GM18867 (cell line): Measurements from ENCODE around the gene HLA-DOB.
"Not testable (repeated sequence)": the region's sequence is repeated elsewhere in the genome, so short reads cannot be mapped to it uniquely, and the experiment has no call there.

Experiments used
- ATAC-seq: cut with Tn5 transposase; IDR thresholded peaks from one replicate; pipeline ENCODE4 v1.9.1; 2021; ENCODE audit warnings: mild to moderate bottlenecking, moderate library complexity; ENCODE audit not compliant: unreplicated experiment

The HLA-DOB gene

DNA sequence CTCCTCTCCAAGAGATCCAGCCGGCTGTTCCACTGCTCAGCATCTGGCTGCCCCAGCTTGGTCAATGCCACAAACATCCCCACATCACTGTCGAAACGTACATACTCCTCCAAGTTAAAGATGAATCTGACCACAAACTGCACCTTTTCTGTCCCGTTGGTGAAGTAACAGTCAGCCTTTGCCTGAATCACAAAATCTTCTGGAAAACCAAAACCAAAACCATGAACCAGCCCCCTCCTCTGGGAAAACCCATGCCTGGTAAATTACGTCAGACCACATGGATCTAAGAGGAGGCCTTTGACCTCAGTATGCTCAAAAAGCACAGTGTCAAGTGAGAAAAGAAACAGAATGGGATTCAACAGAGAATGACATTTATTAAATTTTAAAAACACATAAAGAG is 1.7 kb downstream of the HLA-DOB start:
- ATAC-seq, result no peak

GRCh38 chr6:32814145-32814544 is 2.7 kb downstream of the HLA-DOB start:
- ATAC-seq, result no peak

DNA sequence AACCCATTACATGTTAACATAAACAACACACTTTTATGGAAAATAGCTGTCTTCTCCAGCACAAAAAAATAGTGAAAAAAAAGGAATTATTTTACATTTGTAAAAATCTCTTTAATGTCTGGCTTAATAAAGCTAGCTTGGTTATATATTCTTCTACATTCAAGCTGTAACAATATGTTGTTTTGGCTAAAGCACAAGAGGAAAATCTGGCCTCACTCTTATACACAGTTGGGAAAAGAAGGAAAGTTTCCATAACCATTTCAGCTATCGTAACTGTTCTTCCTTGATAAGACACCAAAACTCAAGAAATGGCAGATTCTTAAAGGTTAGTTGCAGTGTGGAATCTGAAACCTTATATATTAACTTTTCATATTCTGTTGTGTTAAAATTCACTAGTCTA is 7.6 kb downstream of the HLA-DOB start:
- ATAC-seq, result no peak

GRCh38 chr6:32807020-32807580 is 9.7 kb downstream of the HLA-DOB start:
- no peak for ATAC-seq

GRCh38 chr6:32805404-32805803 is 11.4 kb downstream of the HLA-DOB start:
- ATAC-seq, result not testable (repeated sequence)

- no peak for ATAC-seq
These were observed 13.4 kb downstream of the HLA-DOB start for GRCh38 chr6:32803416-32803815.

GRCh38 chr6:32799740-32800139 is 17.1 kb downstream of the HLA-DOB start:
- ATAC-seq, result no peak

DNA sequence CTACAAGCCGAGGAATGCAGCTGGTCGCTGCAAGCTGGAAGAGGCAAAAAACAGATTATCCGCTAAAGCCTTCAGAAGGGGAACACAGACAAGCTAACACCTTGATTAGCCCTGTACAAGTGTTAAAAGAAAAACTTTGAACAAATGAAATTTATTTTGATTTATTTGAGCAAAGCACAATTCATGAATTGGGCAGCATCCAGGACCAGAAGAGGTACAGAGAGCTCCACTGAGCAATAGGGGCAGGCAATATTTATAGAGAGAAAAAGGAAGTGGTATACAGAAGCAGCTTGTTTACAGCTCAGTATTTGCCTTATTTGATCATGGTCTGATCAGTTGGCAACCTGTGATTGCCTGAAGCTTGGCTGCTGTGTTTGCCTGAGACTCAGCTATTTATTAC is 17.6 kb downstream of the HLA-DOB start:
- no peak for ATAC-seq

DNA sequence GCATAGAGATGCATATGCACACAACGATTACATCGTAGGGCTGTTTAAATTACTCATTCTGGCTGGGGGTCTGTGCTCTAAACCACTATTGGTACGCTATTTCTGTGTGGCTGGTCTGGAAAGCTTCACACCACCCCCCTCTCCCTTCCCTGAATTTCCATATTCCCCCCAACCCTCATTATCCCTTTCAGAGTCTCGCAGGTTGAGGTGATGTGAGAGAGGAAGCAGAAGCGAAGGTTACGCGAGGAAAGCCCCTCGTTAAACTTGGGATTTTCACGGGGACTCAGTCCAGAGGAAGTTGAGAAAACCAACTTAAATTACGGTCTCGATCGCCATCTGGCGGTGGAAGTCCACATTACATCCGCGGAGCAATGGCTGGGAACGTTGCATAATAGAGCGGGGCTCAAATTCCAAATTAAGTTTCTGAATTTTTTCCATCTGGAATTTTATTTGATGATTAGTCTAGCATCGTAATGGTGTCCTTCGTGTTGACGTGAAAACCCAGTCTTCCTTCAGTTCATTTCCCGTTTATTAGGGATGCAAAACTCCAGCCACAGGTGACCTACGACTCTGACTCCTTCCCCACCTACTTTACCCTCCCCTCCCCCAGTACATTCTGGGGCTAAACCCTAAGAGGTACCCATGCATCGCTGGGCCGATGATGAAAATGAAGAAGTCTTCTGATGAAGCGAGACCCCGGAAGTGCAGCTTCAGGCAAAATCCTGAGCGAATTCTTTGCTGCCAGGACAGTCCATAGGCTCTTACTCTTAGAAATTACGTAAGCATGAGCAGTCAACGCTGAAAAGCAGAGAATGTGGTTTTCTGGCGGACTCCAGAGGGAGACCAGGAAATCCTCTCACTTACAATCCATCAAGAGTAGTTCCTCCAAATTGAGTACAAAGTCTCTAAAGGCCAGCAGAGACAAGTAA is 19.7 kb downstream of the HLA-DOB start:
- no peak for ATAC-seq

GRCh38 chr6:32794510-32794909 is 22.3 kb downstream of the HLA-DOB start:
- no peak for ATAC-seq

DNA sequence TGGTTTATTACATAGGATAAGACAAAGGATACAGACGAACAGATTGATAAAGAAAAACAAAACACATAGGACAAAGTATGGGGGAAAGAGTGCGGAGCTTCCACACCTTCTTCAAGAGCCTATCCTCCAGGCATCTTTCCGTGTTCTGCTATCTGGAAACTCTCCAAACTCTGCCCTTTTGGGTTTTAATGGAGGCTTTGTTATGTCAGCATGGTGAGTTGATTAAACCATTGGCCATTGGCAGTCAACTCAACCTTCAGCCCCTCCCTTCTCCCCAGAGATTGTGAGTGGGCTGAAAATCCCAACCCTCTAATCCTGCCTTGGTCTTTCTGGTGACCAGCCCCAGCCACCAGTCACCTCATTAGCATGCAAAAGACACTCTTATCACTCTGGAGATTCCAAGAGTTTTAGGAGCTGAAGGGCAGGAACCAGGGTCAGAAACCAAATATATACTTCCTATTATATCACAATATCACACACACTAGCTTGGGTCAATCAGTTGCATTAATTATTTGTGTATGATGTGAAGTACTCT is 23.8 kb downstream of the HLA-DOB start:
- ATAC-seq, result no peak

- no peak for ATAC-seq
These were observed 26.5 kb downstream of the HLA-DOB start for GRCh38 chr6:32790306-32790705.

- ATAC-seq, result no peak
These were observed 30.8 kb downstream of the HLA-DOB start for GRCh38 chr6:32785781-32786533.

DNA sequence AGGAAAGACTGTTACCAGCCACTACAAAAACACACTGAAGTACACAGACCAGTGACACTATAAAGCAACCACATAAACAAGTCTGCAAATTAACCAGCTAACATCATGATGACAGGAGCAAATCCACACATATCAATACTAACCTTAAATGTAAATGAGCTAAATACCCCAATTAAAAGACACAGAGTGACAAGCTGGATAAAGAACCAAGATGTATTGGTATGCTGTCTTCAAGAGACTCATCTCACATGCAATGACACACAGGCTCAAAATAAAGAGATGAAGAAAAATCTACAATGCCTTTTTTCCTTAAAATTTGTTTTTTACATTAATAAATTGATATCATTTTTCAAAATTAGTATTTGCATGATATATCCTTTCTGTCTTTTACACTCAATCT is 33.9 kb downstream of the HLA-DOB start:
- ATAC-seq, result not testable (repeated sequence)

GRCh38 chr6:32779036-32779435 is 37.8 kb downstream of the HLA-DOB start:
- ATAC-seq, result no peak

GRCh38 chr6:32775071-32775470 is 41.7 kb downstream of the HLA-DOB start:
- no peak for ATAC-seq

- no peak for ATAC-seq
These were observed 42.4 kb downstream of the HLA-DOB start for GRCh38 chr6:32774426-32774825.

GRCh38 chr6:32772656-32773055 is 44.1 kb downstream of the HLA-DOB start:
- no peak for ATAC-seq

GRCh38 chr6:32764048-32764447 is 52.8 kb downstream of the HLA-DOB start:
- no peak for ATAC-seq

- no peak for ATAC-seq
These were observed 53.4 kb downstream of the HLA-DOB start, which contains the start of gene HLA-DQB2 for GRCh38 chr6:32763421-32763820. Gene HLA-DQB2 (minus strand): TSS chr6:32763532. CDS start chr6:32763470, 62 bp downstream.
